Endometrial microvascular endothelial cells (primary cell): ENCODE results near the gene DCTN4. TPM values are rescaled to one million over a fixed set of nuclear protein-coding genes. Genes with fewer than 3 reads are reported as not detected.

ENCODE experiments used
- in situ Hi-C: cut with HindIII; loops from 2 replicates; pipeline ENCODE4 v1.10.0; 2017; ENCODE audit warnings: low sequenced_read_pairs, low pct_unique_long_range_greater_than_20kb; ENCODE audit errors: inconsistent ontology term
- total RNA-seq: library from RNA; depleted of rRNA; stranded (reverse); fragments of >200 nt; gene quantifications from one replicate; pipeline ENCODE4 v1.2.3, GENCODE V29; 2015; ENCODE audit errors: inconsistent ontology term

DCTN4 gene
- total RNA-seq, 1 donor from 2014 or later = 56.0 TPM

- in situ Hi-C loops = no loop called here
Measured at GRCh38 chr5:150689120-150689519, 69.7 kb downstream of the DCTN4 start.

- in situ Hi-C loops = no loop called here
Measured at GRCh38 chr5:150676578-150676977, 82.2 kb downstream of the DCTN4 start.

GRCh38 chr5:150675069-150675468 is 83.7 kb downstream of the DCTN4 start:
- in situ Hi-C loops = no loop called here

GRCh38 chr5:150674341-150674821 is 84.4 kb downstream of the DCTN4 start:
- in situ Hi-C loops = loop anchor here (25.0 kb wide), 2 partner anchors 212 to 362 kb away; partner anchors contain the start of gene ARSI

GRCh38 chr5:150672884-150673275 is 85.9 kb downstream of the DCTN4 start:
- in situ Hi-C loops = loop anchor here (25.0 kb wide), 2 partner anchors 211 to 361 kb away; partner anchors contain the start of gene ARSI

GRCh38 chr5:150672237-150672883 is 86.5 kb downstream of the DCTN4 start:
- in situ Hi-C loops = loop anchor here (25.0 kb wide), 2 partner anchors 210 to 360 kb away; partner anchors contain the start of gene ARSI

GRCh38 chr5:150671509-150672236 is 87.1 kb downstream of the DCTN4 start:
- in situ Hi-C loops = loop anchor here (25.0 kb wide), 2 partner anchors 209 to 359 kb away; partner anchors contain the start of gene ARSI

- in situ Hi-C loops = loop anchor here (25.0 kb wide), 2 partner anchors 209 to 359 kb away; partner anchors contain the start of gene ARSI
Measured at GRCh38 chr5:150670948-150671310, 87.9 kb downstream of the DCTN4 start.

- in situ Hi-C loops = loop anchor here (25.0 kb wide), 2 partner anchors 208 to 358 kb away; partner anchors contain the start of gene ARSI
Measured at GRCh38 chr5:150670275-150670947, 88.4 kb downstream of the DCTN4 start.

GRCh38 chr5:150665044-150665443 is 93.8 kb downstream of the DCTN4 start:
- in situ Hi-C loops = loop anchor here (25.0 kb wide), 2 partner anchors 203 to 353 kb away; partner anchors contain the start of gene ARSI

- in situ Hi-C loops = loop anchor here (25.0 kb wide), 2 partner anchors 202 to 352 kb away; partner anchors contain the start of gene ARSI
Measured at GRCh38 chr5:150663936-150664335, 94.9 kb downstream of the DCTN4 start.

GRCh38 chr5:150662731-150663516 is 95.9 kb downstream of the DCTN4 start:
- in situ Hi-C loops = loop anchor here (25.0 kb wide), 2 partner anchors 201 to 351 kb away; partner anchors contain the start of gene ARSI

- in situ Hi-C loops = loop anchor here (25.0 kb wide), 2 partner anchors 200 to 350 kb away; partner anchors contain the start of gene ARSI
Measured at GRCh38 chr5:150661821-150662596, 96.8 kb downstream of the DCTN4 start.

GRCh38 chr5:150661086-150661485 is 97.7 kb downstream of the DCTN4 start, which contains the start of gene MYOZ3:
Gene MYOZ3 (plus strand): TSS chr5:150661251. CDS start chr5:150662942, 1,691 bp downstream.
- in situ Hi-C loops = loop anchor here (25.0 kb wide), 2 partner anchors 199 to 349 kb away; partner anchors contain the start of gene ARSI

- in situ Hi-C loops = loop anchor here (25.0 kb wide), 2 partner anchors 198 to 348 kb away; partner anchors contain the start of gene ARSI
Measured at GRCh38 chr5:150660108-150660831, 98.5 kb downstream of the DCTN4 start.

- in situ Hi-C loops = loop anchor here (5.0 to 25.0 kb wide), 3 partner anchors 102 to 347 kb away; partner anchors contain the start of gene ARSI
Measured at GRCh38 chr5:150659360-150660107, 99.3 kb downstream of the DCTN4 start.
